CD4-positive, alpha-beta memory T cell (primary cell): ENCODE data around the gene GPR33. TPM values are rescaled to one million over a fixed set of nuclear protein-coding genes. Genes with fewer than 3 reads are reported as not detected.

Source experiments
- CTCF ChIA-PET: fragments of 350-600 bp; sonication (Branson Sonifier 250); formaldehyde crosslinking; loops from one replicate; lab custom pipeline; 2021; ENCODE audit warnings: inconsistent platforms; ENCODE audit not compliant: partially characterized antibody; lab: Charles Lee
- POLR2A ChIA-PET: fragments of 350-600 bp; sonication (Branson Sonifier 250); formaldehyde crosslinking; loops from one replicate; lab custom pipeline; 2021; ENCODE audit not compliant: partially characterized antibody; lab: Charles Lee
- DNase-seq, 5 donors: peaks; one replicate each; pipeline versions ENCODE4 v3.0.0 to v3.0.0-alpha.2; 2020 to 2022; ENCODE audit warnings: mixed read lengths in 1 of 5
- H3K27ac ChIP-seq: one replicate; pipeline ENCODE4 v1.7.0; 2013; ENCODE audit warnings: low read depth, low read length
- H3K27me3 ChIP-seq: 2 replicates; pipeline ENCODE4 v1.7.0; 2013; ENCODE audit warnings: mild to moderate bottlenecking, low read length, moderate library complexity; ENCODE audit not compliant: insufficient read depth
- H3K36me3 ChIP-seq: 2 replicates; pipeline ENCODE4 v1.7.0; 2013; ENCODE audit warnings: mild to moderate bottlenecking, low read length, moderate library complexity; ENCODE audit not compliant: insufficient read depth
- H3K4me1 ChIP-seq: 2 replicates; pipeline ENCODE4 v1.7.0; 2013; ENCODE audit warnings: mild to moderate bottlenecking, low read length, moderate library complexity; ENCODE audit not compliant: insufficient read depth
- H3K4me3 ChIP-seq, 2 donors: one replicate each; pipeline ENCODE4 v1.7.0; 2013; ENCODE audit warnings: low read length in 2 of 2, mild to moderate bottlenecking in 1 of 2
- H3K9me3 ChIP-seq, 2 donors: one replicate each; pipeline ENCODE4 v1.7.0; 2013; ENCODE audit warnings: low read length in 2 of 2, control low read depth in 1 of 2; ENCODE audit not compliant: control insufficient read depth in 1 of 2
- H3K27ac Mint-ChIP-seq, 7 donors: one replicate each; pipeline ENCODE4 v1.8.0; 2020 to 2021; ENCODE audit warnings: mixed read lengths in 7 of 7, mild to moderate bottlenecking in 6 of 7, inconsistent platforms in 3 of 7, moderate library complexity in 3 of 7
- H3K27me3 Mint-ChIP-seq, 2 donors: one replicate each; pipeline ENCODE4 v1.8.0; 2020 to 2021; ENCODE audit warnings: mixed read lengths in 2 of 2
- H3K36me3 Mint-ChIP-seq, 2 donors: one replicate each; pipeline ENCODE4 v1.8.0; 2020 to 2021; ENCODE audit warnings: mixed read lengths in 2 of 2, inconsistent platforms in 1 of 2, mild to moderate bottlenecking in 1 of 2
- H3K4me1 Mint-ChIP-seq, 4 donors: one replicate each; pipeline ENCODE4 v1.8.0; 2020 to 2021; ENCODE audit warnings: mixed read lengths in 4 of 4, mild to moderate bottlenecking in 1 of 4
- H3K4me3 Mint-ChIP-seq, 8 donors: one replicate each; pipeline ENCODE4 v1.8.0; 2020 to 2021; ENCODE audit warnings: mixed read lengths in 8 of 8, mild to moderate bottlenecking in 7 of 8, moderate library complexity in 6 of 8, inconsistent platforms in 3 of 8
- H3K9me3 Mint-ChIP-seq, 8 donors: one replicate each; pipeline ENCODE4 v1.8.0; 2020 to 2021; ENCODE audit warnings: mixed read lengths in 8 of 8, mild to moderate bottlenecking in 5 of 8, inconsistent platforms in 3 of 8, moderate library complexity in 1 of 8
- intact Hi-C: fragments of 100-400 bp; cut with micrococcal nuclease; formaldehyde crosslinking; loops from one replicate; pipeline ENCODE4 v1.15.1; 2023
- polyA plus RNA-seq, 2 donors: library from polyadenylated mRNA; unstranded; fragments of 300-500 nt; fragmentation: Illumina TruSeq; gene quantifications; one replicate each; pipeline ENCODE4 v1.2.3, GENCODE V29; 2021
- total RNA-seq, 2 experiments: library from RNA; stranded (reverse); gene quantifications; one replicate each; pipeline ENCODE4 v1.2.3, GENCODE V29; 2021

The GPR33 gene
- total and polyA plus RNA-seq, 4 experiments from 2014 or later: not detected

- peaks cover 0 to 6% of the 10 kb centered on the region in 2 donors for H3K27me3 Mint-ChIP-seq
- H3K9me3 Mint-ChIP-seq: no peaks in the 10 kb centered on the region
- no peak overlapping the region for H3K4me3 Mint-ChIP-seq
- Histone ChIP-seq H3K36me3 (no peaks in the 10 kb centered on the region), H3K27me3 (no peaks in the 10 kb centered on the region), H3K4me3 (no peak overlapping the region), H3K27ac (no peak overlapping the region), H3K4me1 (no peaks in the 10 kb centered on the region), H3K9me3 (no peaks in the 10 kb centered on the region)
- peak in 4 of 5 donors; percentile 16 to 24 (median 22) for DNase-seq
- no peak overlapping the region for H3K27ac Mint-ChIP-seq
- intact Hi-C loops: loop anchor here (1.0 to 5.0 kb wide), 3 partner anchors 417 to 957 kb away; no protein-coding TSS in a partner anchor
- H3K36me3 Mint-ChIP-seq: no peaks in the 10 kb centered on the region
- ChIA-PET CTCF (interaction anchor here (0.8 to 3.9 kb wide), 9 partner anchors 10 to 744 kb away, joined by 3 to 34 read pairs (median 4); partner anchors contain the start of gene HEATR5A), POLR2A (interaction anchor here (0.6 kb wide), 1 partner anchor 350 kb away, joined by 3 read pairs; no protein-coding TSS in a partner anchor)
- no peaks in the 10 kb centered on the region for H3K4me1 Mint-ChIP-seq
These were observed 22.4 kb upstream of the GPR33 start for GRCh38 chr14:31510222-31510621.

GRCh38 chr14:31508135-31508534 is 20.3 kb upstream of the GPR33 start:
- DNase-seq: no peak
- POLR2A ChIA-PET: no interaction called here
- Histone ChIP-seq H3K27me3 (no peaks in the 10 kb centered on the region), H3K9me3 (no peaks in the 10 kb centered on the region), H3K4me1 (no peaks in the 10 kb centered on the region), H3K27ac (no peak overlapping the region), H3K4me3 (no peak overlapping the region), H3K36me3 (no peaks in the 10 kb centered on the region)
- H3K27ac Mint-ChIP-seq: no peak overlapping the region
- H3K27me3 Mint-ChIP-seq: peaks cover 0 to 6% of the 10 kb centered on the region in 2 donors
- intact Hi-C loops: no loop called here
- H3K4me3 Mint-ChIP-seq: no peak overlapping the region
- no peaks in the 10 kb centered on the region for H3K36me3 Mint-ChIP-seq
- no peaks in the 10 kb centered on the region for H3K4me1 Mint-ChIP-seq
- CTCF ChIA-PET: interaction anchor here (0.7 to 1.0 kb wide), 3 partner anchors 414 to 745 kb away, joined by 3 to 5 read pairs (median 4); no protein-coding TSS in a partner anchor
- no peaks in the 10 kb centered on the region for H3K9me3 Mint-ChIP-seq

- CTCF ChIA-PET: interaction anchor here (0.7 to 2.0 kb wide), 3 partner anchors 9 to 749 kb away, joined by 5 to 7 read pairs (median 5); no protein-coding TSS in a partner anchor
- no peak for DNase-seq
- H3K27ac Mint-ChIP-seq: no peak overlapping the region
These were observed 17.6 kb upstream of the GPR33 start for GRCh38 chr14:31505411-31505810.

GRCh38 chr14:31501870-31502269 is 14.0 kb upstream of the GPR33 start:
- no peak for DNase-seq
- Mint-ChIP-seq H3K27ac (no peak overlapping the region), H3K4me1 (no peaks in the 10 kb centered on the region), H3K36me3 (no peaks in the 10 kb centered on the region), H3K9me3 (peaks cover 0 to 5% (median 0%) of the 10 kb centered on the region in 8 donors), H3K27me3 (peaks cover 2% of the 10 kb centered on the region in 2 donors), H3K4me3 (no peak overlapping the region)
- Histone ChIP-seq H3K27me3 (no peaks in the 10 kb centered on the region), H3K9me3 (no peaks in the 10 kb centered on the region), H3K4me3 (no peak overlapping the region), H3K4me1 (no peaks in the 10 kb centered on the region), H3K36me3 (no peaks in the 10 kb centered on the region), H3K27ac (no peak overlapping the region)
- intact Hi-C loops: no loop called here
- CTCF ChIA-PET: interaction anchor here (0.8 to 2.3 kb wide), 2 partner anchors 11 to 753 kb away, joined by 3 to 5 read pairs; no protein-coding TSS in a partner anchor
- POLR2A ChIA-PET: no interaction called here

More at GRCh38 chr14:31505411-31505810, 17.6 kb upstream of the GPR33 start:
- intact Hi-C loops: no loop called here
- Histone ChIP-seq H3K9me3 (no peaks in the 10 kb centered on the region), H3K36me3 (no peaks in the 10 kb centered on the region), H3K4me1 (no peaks in the 10 kb centered on the region), H3K4me3 (no peak overlapping the region), H3K27me3 (no peaks in the 10 kb centered on the region), H3K27ac (no peak overlapping the region)
- Mint-ChIP-seq H3K27me3 (peaks cover 0 to 2% of the 10 kb centered on the region in 2 donors), H3K9me3 (no peaks in the 10 kb centered on the region), H3K4me3 (no peak overlapping the region), H3K4me1 (no peaks in the 10 kb centered on the region), H3K36me3 (no peaks in the 10 kb centered on the region)
- POLR2A ChIA-PET: no interaction called here

GRCh38 chr14:31492759-31493498 is 5.1 kb upstream of the GPR33 start:
- Mint-ChIP-seq H3K4me1 (no peaks in the 10 kb centered on the region), H3K4me3 (no peak overlapping the region), H3K27ac (no peak overlapping the region), H3K27me3 (peaks cover 4 to 21% of the 10 kb centered on the region in 2 donors), H3K9me3 (peaks cover 0 to 4% (median 0%) of the 10 kb centered on the region in 8 donors), H3K36me3 (no peaks in the 10 kb centered on the region)
- Histone ChIP-seq H3K9me3 (no peaks in the 10 kb centered on the region), H3K27me3 (no peaks in the 10 kb centered on the region), H3K4me1 (no peaks in the 10 kb centered on the region), H3K27ac (no peak overlapping the region), H3K4me3 (no peak overlapping the region), H3K36me3 (no peaks in the 10 kb centered on the region)
- DNase-seq: no peak
- ChIA-PET POLR2A (no interaction called here), CTCF (interaction anchor here (1.2 kb wide), 1 partner anchor 17 kb away, joined by 3 read pairs; no protein-coding TSS in a partner anchor)
- intact Hi-C loops: no loop called here

DNA sequence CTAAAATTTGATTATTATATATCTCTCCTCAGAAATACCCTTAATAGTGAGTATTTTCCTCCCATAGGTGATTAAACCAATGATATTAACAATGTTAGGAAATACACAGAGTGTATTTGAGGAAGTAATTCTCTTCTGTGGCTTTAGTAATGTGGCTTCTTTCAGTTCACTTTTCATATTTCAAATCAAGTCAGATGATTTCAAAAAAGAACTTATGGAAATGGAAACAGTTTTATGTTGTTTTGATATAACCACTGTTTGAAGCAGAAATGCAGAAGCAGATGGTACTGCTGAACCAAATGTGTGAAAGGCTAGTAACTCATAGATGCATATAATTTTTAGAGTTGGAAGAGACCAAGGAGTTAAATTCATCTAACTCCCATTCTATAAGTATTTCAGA is 1.9 kb upstream of the GPR33 start:
- Mint-ChIP-seq H3K27ac (no peak overlapping the region), H3K27me3 (peaks cover 2 to 21% of the 10 kb centered on the region in 2 donors), H3K36me3 (no peaks in the 10 kb centered on the region), H3K4me3 (no peak overlapping the region), H3K9me3 (peaks cover 0 to 2% (median 0%) of the 10 kb centered on the region in 8 donors), H3K4me1 (no peaks in the 10 kb centered on the region)
- ChIA-PET POLR2A (no interaction called here), CTCF (no interaction called here)
- H3K27me3 ChIP-seq: no peaks in the 10 kb centered on the region
- H3K4me1 ChIP-seq: no peaks in the 10 kb centered on the region
- no peaks in the 10 kb centered on the region for H3K36me3 ChIP-seq
- H3K4me3 ChIP-seq: no peak overlapping the region
- DNase-seq: no peak
- intact Hi-C loops: no loop called here
- no peak overlapping the region for H3K27ac ChIP-seq
- H3K9me3 ChIP-seq: no peaks in the 10 kb centered on the region

GRCh38 chr14:31486764-31487163 is 1.1 kb downstream of the GPR33 start:
- H3K4me3 Mint-ChIP-seq: no peak overlapping the region
- H3K27me3 Mint-ChIP-seq: peaks cover 4 to 12% of the 10 kb centered on the region in 2 donors

More at GRCh38 chr14:31486764-31487163, 1.1 kb downstream of the GPR33 start:
- DNase-seq: no peak
- no peak overlapping the region for H3K4me3 ChIP-seq
- no peaks in the 10 kb centered on the region for H3K4me1 ChIP-seq
- H3K9me3 ChIP-seq: no peaks in the 10 kb centered on the region
- H3K36me3 Mint-ChIP-seq: no peaks in the 10 kb centered on the region
- no peak overlapping the region for H3K27ac ChIP-seq
- no peak overlapping the region for H3K27ac Mint-ChIP-seq
- POLR2A ChIA-PET: no interaction called here
- no peaks in the 10 kb centered on the region for H3K27me3 ChIP-seq
- peaks cover 0 to 2% (median 0%) of the 10 kb centered on the region in 8 donors for H3K9me3 Mint-ChIP-seq
- intact Hi-C loops: no loop called here
- no peaks in the 10 kb centered on the region for H3K36me3 ChIP-seq
- H3K4me1 Mint-ChIP-seq: no peaks in the 10 kb centered on the region
- CTCF ChIA-PET: interaction anchor here (0.6 kb wide), 1 partner anchor 398 kb away, joined by 3 read pairs; no protein-coding TSS in a partner anchor
